Right lung (tissue), 5 donors: Measurements from ENCODE around the gene SYT9. TPM values are rescaled to one million over a fixed set of nuclear protein-coding genes. Genes with fewer than 3 reads are reported as not detected.
A peak's percentile ranks its signal among the peaks of the same experiment; 100 is the strongest.
"Not testable (repeated sequence)": the region's sequence is repeated elsewhere in the genome, so short reads cannot be mapped to it uniquely, and the experiment has no call there.

Experiments used
- DNase-seq, 2 donors: peaks; one replicate each; pipeline ENCODE4 v3.0.0-alpha.2; 2013
- polyA plus RNA-seq, 5 donors: library from polyadenylated mRNA; unstranded; fragments of 120-200 nt; gene quantifications; one replicate each; pipeline versions ENCODE4 v1.2.1 to v1.2.3, GENCODE V29; 2013; ENCODE audit warnings: inconsistent platforms in 1 of 5, low replicate concordance in 1 of 5; ENCODE audit not compliant: insufficient read length in 5 of 5, insufficient read depth in 1 of 5

SYT9 gene
- polyA plus RNA-seq, 5 donors = 0.12 to 0.16 (median 0.14) TPM

GRCh38 chr11:7501251-7501650, 249.5 kb downstream of the SYT9 start:
- DNase-seq = no peak

GRCh38 chr11:7501894-7502293, 250.2 kb downstream of the SYT9 start:
- no peak for DNase-seq

- DNase-seq = no peak
Measured at GRCh38 chr11:7506243-7506642, 254.5 kb downstream of the SYT9 start.

- no peak for DNase-seq
Measured at GRCh38 chr11:7508087-7508486, 256.4 kb downstream of the SYT9 start.

- no peak for DNase-seq
Measured at GRCh38 chr11:7509966-7510365, 258.3 kb downstream of the SYT9 start.

DNA sequence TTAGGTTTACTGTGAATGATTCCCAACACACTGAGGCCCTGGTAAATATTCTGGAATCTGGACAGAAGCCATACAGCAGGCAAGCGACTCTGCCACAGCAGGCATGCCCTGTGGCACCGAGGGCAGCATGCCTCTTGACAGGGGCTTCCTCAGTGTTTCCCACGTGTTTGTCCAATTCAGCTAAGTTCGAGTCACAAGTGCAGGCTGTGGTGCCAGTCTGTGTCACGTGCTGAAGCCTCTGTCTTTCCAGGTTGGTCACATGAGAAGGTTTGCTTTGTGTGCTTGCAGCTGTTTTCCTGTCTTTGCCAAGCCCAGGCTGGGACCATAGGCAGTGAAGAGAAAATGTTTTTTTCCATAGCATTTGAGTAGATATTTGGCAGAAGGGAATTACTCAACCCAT, 259.7 kb downstream of the SYT9 start:
- DNase-seq = peak in 1 of 2 donors; percentile 35

GRCh38 chr11:7512525-7513233, 261.0 kb downstream of the SYT9 start:
- DNase-seq = peak; percentile 45 to 48

DNA sequence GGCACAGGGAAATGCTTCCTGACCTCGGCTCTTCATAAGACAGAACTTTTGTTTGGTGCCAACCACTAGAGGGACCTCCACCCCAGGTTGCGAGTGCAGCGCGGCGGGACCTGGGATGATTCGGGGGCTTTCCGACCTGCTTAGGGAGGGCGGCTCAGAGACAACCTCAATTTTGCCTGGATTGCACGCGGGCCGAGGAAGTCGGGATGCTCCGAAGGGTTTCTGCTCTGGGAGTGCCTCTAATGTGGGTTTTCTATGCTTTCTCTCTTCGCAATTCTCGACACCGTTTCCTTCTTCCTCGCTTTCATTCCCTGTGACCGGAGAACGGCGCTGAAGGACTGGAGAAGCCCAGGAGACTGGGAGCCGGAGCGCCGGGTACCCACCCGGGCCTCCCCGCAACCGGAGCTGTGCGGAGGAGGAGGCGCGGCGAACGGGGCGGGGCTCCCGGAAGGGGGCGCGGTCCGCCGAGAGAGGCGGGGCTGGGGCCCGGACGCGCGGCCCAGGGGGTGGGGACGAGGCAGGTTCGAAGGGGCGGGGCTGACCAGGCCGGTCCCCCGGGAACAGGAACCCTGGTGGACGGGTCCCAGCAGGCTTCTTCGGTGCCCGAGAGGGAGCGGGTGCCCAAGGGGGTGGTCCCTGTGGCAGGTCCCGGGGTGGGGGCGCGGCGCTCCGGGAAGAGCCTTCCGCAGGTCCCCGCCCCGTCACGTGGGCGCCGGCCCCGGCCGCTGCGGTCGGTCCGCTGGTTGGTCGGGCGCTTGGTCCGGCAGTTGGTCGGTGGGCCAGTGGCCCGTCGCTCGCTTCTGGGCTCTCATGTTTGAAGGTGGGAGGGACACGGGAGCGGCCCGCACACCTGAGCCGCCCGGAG, 261.8 kb downstream of the SYT9 start, which contains the start of gene PPFIBP2:
Gene PPFIBP2 (plus strand): TSS at position 766 of the 865 bp plus-strand sequence. CDS start 35,477 bp downstream, outside the sequence.
- DNase-seq = peak; percentile 65 to 70

DNA sequence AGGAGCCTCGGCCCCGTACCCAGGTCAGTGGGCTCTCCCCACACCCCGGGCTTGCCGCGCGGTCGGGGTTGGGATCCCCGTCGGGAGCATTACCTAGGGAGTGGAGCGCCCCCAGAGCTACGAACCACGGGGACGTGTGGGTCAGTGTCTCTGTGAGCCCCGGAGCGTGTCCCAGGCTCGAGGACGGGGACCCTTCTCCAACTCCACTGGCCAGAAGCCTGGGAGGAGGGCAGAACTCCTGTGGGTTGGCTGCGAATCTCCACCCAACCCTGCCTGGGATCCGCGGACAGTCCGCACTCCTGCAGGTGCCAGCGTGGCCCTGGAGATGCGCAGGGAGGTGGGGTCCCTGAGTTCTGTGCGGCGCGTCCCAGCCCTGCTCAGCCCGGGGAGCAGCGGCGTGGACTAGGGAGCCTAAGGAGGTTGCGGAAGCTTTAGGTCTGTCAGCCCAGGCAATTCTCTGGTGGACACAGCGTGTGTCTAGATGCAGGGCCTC, 262.4 kb downstream of the SYT9 start:
- DNase-seq = no peak

DNA sequence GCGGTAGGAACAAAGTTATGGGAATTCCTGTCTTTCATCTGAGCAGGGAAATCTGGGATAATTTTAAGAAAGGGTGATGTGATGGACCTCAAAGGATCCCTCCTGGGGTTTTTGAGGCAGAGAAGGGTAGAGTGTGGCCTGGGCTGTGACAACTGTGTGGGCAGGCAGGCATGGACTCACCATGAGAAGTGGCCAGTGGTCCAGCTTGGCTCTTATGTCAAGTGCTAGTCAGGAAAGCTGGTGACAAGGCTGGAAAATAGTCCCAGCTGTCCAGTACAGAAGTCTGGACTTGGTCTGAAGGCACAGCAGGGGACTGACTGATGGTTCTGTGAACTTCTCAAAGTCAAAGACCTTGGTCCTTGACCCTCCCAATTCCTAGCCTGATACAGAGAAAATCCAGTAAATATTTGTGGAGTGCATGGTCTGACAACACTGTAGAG, 263.8 kb downstream of the SYT9 start:
- DNase-seq = no peak

- DNase-seq = no peak
Measured at GRCh38 chr11:7516475-7516874, 264.8 kb downstream of the SYT9 start.

DNA sequence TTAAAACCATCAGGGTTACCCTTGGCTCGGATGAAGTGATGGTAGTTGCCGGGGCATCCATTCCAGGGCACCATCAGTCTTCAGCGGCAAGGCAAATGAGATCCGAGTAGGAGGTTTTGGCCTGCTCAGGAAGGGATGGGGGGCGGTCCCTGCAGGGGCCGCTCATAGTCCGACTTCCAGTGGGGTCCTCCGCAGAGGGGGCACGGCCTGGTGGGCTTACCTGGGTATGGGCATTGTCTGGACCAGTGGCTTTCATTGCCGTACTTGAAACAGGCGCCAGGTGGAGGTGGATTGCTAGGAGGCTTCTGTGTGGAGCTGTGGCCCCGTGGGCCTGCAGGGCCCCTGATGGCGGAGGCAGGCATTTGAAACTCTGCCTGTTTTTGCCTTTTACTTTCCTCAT, 266.0 kb downstream of the SYT9 start:
- not testable (repeated sequence) for DNase-seq

Other genes starting within 250 kb of the SYT9 start
- gene ZNF214, start 231.6 kb upstream of the SYT9 start, polyA plus RNA-seq = 10 to 100 TPM in 2 of 5 donors, 1 to 10 TPM in 3; 6.8 to 11.6 (median 9.4) TPM
- under 1 TPM; 0.04 to 0.27 (median 0.24) TPM for gene NLRP14, start 231.4 kb upstream of the SYT9 start, polyA plus RNA-seq
- under 1 TPM in 2 of 5 donors, not detected in 3; 0.06 to 0.09 TPM for gene RBMXL2, start 162.9 kb upstream of the SYT9 start, polyA plus RNA-seq
- 10 to 100 TPM; 42.6 to 65.5 (median 51.5) TPM for gene OLFML1, start 233.6 kb downstream of the SYT9 start, polyA plus RNA-seq